ENCODE data around the gene GTF3C4. TPM values are rescaled to one million over a fixed set of nuclear protein-coding genes. Genes with fewer than 3 reads are reported as not detected.

Gene GTF3C4
- total RNA-seq, 1 experiment from 2014 or later, result 42.5 TPM

GRCh38 chr9:132743931-132744479 is 73.7 kb downstream of the GTF3C4 start:
- no peaks in the 10 kb centered on the region for H3K9me3 ChIP-seq (ENCODE audit: control insufficient read depth, low read depth, low read length)
- DNase-seq, result no peak
- H3K36me3 Mint-ChIP-seq (ENCODE audit: insufficient read depth in 1 of 3, low read depth in 3 of 3), result no peaks in the 10 kb centered on the region
- peaks cover 44 to 45% of the 10 kb centered on the region in 2 experiments for H3K4me1 Mint-ChIP-seq
- no peak overlapping the region for H3T11ph ChIP-seq (ENCODE audit: low read length)
- no CpG with 5 or more reads among the region's 13 CpGs for WGBS (ENCODE audit: extremely low coverage, insufficient read length, low lambda C conversion rate)
- no peak overlapping the region for H3K23ac ChIP-seq (ENCODE audit: insufficient read length, low read depth, low read length)
- H3K27ac Mint-ChIP-seq, result 0 out of 7 replicates have a peak overlapping the region, but pooled peaks of 1 of the 3 experiments have one; percentile 15
- no peak overlapping the region for H2BK20ac ChIP-seq (ENCODE audit: low read depth, low read length, poor library complexity, severe bottlenecking)
- H4K20me1 ChIP-seq (ENCODE audit: control insufficient read depth, insufficient read depth, insufficient read length), result peaks cover 2% of the 10 kb centered on the region
- no peak for TF ChIP-seq CTCF (conservative IDR thresholded peaks at IDR 0.05)
- no peak overlapping the region for H3K56ac ChIP-seq (ENCODE audit: insufficient read length, low read depth, low read length)
- H3K9ac ChIP-seq (ENCODE audit: extremely low read depth, insufficient read length, low read length), result no peak overlapping the region
- no peak overlapping the region for H2BK5ac ChIP-seq (ENCODE audit: insufficient read length, low read length)
- H3K79me1 ChIP-seq (ENCODE audit: insufficient read depth, low read depth, low read length, poor library complexity, severe bottlenecking), result no peaks in the 10 kb centered on the region
- H2BK15ac ChIP-seq (ENCODE audit: low read depth, low read length), result no peak overlapping the region
- H4K91ac ChIP-seq (ENCODE audit: insufficient read length, low read depth, low read length), result no peak overlapping the region
- H2AFZ ChIP-seq (ENCODE audit: low read length), result no peak overlapping the region
- no peak overlapping the region for H2BK12ac ChIP-seq (ENCODE audit: insufficient read length, low read depth, low read length)
- no peak overlapping the region for H3K14ac ChIP-seq (ENCODE audit: insufficient read depth, low read length)
- peaks cover 10% of the 10 kb centered on the region for H3K4me1 ChIP-seq (ENCODE audit: insufficient read depth, low read length)
- H3K4me2 ChIP-seq (ENCODE audit: insufficient read depth, insufficient read length, low read length), result no peak overlapping the region
- H3K18ac ChIP-seq (ENCODE audit: insufficient read length, low read depth, low read length), result no peak overlapping the region
- no peak overlapping the region for H4K8ac ChIP-seq (replicated peaks; ENCODE audit: insufficient read length, low read depth, low read length)
- peak overlapping the region in 1 of 2 experiments; percentile 58; a peak in 1 of 5 replicates for H3K4me3 Mint-ChIP-seq
- H3K27ac ChIP-seq (ENCODE audit: insufficient read length, low read depth, low read length), result no peak overlapping the region
- H2BK120ac ChIP-seq (ENCODE audit: low read depth, low read length, poor library complexity, severe bottlenecking), result no peak overlapping the region
- H2AK5ac ChIP-seq (ENCODE audit: insufficient read length, low read length), result no peak overlapping the region
- peaks cover 11% of the 10 kb centered on the region; the same call in 1 of the 2 replicates for H3K27me3 ChIP-seq (ENCODE audit: insufficient read depth, low read length)
- H3K27me3 Mint-ChIP-seq (ENCODE audit: low read depth), result peaks cover 86% of the 10 kb centered on the region
- no peaks in the 10 kb centered on the region for H3K79me2 ChIP-seq (ENCODE audit: insufficient read depth, low read length)
- no peaks in the 10 kb centered on the region; a peak in 2 of 5 replicates for H3K9me3 Mint-ChIP-seq
- no peak overlapping the region for H4K5ac ChIP-seq (ENCODE audit: insufficient read length, low read depth, low read length)
- no peak overlapping the region for H3K4ac ChIP-seq (ENCODE audit: low read depth, low read length)
- peaks cover 4% of the 10 kb centered on the region for H3K23me2 ChIP-seq (ENCODE audit: insufficient read length, low read depth, low read length, poor library complexity, severe bottlenecking)

Other genes starting within 250 kb of the GTF3C4 start
- gene BARHL1, start 87.9 kb upstream of the GTF3C4 start, total RNA-seq (2021), result not detected in 2 replicates
- gene DDX31, start 481 bp upstream of the GTF3C4 start, total RNA-seq (2021), result 27.6 and 28.4 TPM in 2 replicates
- gene AK8, start 207.8 kb downstream of the GTF3C4 start, total RNA-seq (2021), result 0.44 and 0.46 TPM in 2 replicates
- 0.99 and 1.3 TPM in 2 replicates for gene SPACA9, start 208.4 kb downstream of the GTF3C4 start, total RNA-seq (2021)

Measured in H9 (cell line).